Superior temporal gyrus (tissue), 1 donor: ENCODE results near the gene TMEM150B.
A peak's percentile ranks its signal among the peaks of the same experiment; 100 is the strongest.

Experiments
- DNase-seq: peaks from one replicate; pipeline ENCODE4 v3.0.0-alpha.2; 2016; ENCODE audit errors: extremely low spot score

The TMEM150B gene

DNA sequence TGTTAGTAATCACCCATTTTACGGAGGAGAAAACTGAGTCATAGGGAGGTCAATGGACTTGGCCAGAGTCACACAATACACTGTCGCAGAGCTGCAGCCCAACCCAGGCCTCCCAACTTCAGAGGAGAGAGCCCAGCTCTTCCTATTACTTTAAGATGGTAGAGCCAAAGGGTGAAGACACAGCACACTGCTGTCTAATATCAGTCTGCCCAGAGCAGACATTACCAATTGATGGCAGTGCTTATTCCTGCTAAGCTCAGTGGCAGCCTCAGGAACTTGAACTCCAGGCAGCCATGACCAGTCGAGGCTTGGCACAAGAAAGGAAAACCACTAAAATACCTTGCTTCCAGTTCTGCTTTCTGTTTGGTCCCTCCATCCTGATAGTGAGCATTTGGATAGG, 18.4 kb downstream of the TMEM150B start:
- DNase-seq = no peak

GRCh38 chr19:55305983-55306562, 19.1 kb downstream of the TMEM150B start:
- no peak for DNase-seq

DNA sequence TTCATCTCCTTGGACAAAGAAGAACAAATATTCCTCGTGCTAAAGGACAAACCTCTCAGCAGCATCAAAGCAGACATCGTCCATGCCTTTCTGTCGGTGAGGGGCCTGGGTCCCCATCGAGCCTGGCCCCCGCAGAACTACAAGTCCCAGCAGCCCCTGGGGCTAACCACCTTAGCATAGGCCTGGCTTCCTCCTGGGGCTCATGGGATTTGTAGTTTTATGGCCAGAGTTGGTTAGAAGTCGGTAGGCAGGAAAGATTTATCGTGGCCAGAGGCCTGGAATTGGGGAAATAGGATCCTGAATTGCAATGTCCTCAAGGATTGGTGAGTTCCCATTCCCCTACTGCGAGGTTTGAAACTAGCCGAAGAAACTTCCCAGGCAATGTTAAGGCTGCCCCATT, 19.6 kb downstream of the TMEM150B start:
- DNase-seq = peak; percentile 22

DNA sequence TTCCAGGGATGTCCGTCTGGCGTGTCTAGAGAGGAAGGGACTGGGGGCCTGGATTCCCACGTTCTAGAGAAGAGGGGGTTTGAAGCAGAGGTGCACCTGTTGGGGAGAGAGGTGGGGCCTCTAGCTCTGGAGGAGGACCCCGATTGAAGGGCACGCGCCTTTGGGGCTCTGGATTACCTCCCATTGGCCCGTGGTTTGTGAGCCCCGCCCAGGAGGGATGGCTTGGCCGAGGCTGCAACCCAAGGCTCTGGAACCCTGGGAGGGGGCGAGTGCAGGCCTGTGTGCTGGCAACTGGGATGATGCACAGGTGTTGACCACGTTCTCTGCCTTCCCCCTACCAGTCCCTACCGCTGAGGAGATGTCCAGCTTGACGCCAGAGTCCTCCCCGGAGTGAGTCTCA, 20.2 kb downstream of the TMEM150B start:
- DNase-seq = no peak

- no peak for DNase-seq
These were observed 20.7 kb downstream of the TMEM150B start for GRCh38 chr19:55304279-55304978.

DNA sequence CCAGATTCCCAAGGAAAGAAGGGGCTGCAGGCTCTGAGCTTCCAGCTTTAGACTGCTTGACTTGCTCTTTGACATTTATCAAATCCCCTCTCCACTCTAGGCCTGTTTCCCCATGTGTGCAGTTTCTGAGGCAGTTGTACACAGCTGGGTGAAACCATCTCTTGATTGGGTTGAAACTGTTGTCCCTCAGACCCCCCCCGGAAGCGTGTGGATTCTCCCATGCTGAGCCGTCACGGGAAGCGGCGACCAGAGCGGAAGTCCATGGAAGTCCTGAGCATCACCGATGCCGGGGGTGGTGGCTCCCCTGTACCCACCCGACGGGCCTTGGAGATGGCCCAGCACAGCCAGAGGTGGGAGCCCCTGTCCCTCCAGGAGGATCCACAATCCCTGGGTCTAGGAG, 21.7 kb downstream of the TMEM150B start:
- no peak for DNase-seq

GRCh38 chr19:55302318-55302703, 22.8 kb downstream of the TMEM150B start:
- DNase-seq = no peak

GRCh38 chr19:55301459-55302317, 23.5 kb downstream of the TMEM150B start:
- DNase-seq = peak; percentile 89

GRCh38 chr19:55300886-55301458, 24.2 kb downstream of the TMEM150B start:
- peak; percentile 78 for DNase-seq

DNA sequence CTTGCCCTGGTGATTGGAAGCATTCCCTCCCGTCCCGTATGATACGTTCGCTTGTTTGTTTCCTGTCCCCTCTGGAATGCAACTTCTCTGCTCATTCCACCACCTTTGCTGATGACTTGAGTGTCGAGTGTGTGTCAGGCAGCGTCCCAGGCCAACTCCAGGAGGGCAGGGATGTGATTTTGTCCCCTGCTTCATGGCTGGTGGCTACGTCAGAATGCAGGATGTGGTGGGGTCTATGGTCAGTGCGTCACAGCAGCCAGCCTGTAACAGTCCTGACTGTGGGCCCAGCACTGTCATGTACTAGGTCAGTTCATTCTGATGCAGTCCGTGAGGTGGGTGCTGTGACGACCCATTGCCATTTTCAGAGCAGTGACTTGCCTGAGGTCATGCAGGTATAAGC, 25.1 kb downstream of the TMEM150B start:
- no peak for DNase-seq

DNA sequence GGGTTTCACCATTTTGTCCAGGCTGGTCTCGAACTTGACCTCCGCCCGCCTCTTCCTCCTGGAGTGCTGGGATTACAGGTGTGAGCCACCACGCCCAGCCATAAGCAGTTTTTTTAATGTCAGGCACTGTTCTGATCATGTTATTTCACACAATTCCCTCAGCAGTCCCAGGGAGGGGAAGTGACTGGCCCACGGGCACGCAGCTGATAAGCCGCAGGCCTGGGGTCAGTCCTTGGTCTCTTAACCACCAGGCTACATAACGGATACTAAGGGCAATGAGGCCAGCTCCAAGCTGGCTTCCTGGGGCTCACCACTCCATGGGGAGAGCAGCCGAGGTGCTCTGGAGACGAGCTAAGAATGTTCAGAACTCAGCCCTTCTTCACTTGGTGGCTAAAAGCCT, 27.9 kb downstream of the TMEM150B start:
- DNase-seq = no peak

DNA sequence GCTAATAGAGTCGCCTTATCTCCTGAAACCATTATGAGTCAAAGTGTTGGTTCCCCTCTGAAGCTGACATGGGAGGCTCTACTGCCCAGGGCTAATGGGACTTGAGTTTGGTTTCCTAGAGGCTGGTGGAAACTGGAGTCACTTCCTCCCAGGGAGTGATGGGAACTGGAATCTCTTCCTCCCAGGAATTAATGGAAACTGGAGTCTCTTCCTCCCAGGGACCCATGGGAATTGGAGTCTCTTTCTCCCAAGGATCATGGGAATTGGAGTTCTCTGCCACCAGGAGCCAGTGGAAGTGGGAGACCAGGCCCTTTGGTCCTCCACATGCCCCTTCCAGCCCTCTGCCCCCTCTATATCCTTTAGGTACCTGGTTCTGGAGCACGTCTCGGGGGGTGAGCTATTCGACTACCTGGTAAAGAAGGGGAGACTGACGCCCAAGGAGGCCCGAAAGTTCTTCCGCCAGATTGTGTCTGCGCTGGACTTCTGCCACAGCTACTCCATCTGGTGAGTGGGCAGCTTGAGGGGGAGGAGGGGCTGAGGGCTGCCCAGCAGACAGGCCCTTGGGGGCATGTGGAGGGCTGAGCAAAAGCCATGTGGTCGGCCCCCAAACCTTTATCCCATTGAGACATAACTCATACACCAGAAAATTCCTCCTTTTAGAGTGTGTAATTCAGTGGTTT, 35.9 kb downstream of the TMEM150B start:
- DNase-seq = peak; percentile 55

DNA sequence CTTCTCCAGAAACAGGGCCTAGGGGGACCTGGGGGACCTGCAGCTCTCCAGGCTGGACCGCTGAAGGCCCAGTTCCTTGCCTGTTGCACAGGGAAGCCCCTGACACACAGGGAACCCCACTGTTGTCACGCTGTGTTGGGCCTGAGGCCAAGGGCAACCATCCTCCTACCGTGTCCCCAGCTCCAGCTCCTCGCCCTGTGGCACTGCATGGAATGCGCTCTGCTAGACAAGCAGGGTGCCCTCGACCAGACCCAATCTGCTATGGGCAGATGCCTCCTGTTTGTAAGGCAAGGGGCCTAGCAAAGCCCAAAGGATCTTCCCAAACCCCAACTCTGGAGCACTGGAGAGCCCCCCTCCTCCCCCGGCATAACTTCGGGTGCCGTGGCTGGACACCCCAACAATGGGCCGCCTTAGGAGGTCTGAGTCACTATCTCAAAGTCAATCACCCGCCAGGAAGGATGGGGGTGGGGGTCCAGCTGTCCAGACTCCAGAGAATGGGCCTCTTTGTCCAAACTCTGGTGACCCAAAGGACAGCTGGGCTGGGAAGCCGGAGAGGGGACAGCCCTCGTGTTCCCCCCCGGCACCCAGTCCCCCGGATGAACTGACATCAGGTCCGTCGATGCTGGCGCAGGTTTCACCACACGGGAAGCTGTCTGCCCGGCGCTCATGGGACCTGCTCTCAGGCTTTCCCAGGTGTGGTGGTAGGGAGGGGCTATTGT, 37.6 kb downstream of the TMEM150B start:
- DNase-seq = peak; percentile 95

DNA sequence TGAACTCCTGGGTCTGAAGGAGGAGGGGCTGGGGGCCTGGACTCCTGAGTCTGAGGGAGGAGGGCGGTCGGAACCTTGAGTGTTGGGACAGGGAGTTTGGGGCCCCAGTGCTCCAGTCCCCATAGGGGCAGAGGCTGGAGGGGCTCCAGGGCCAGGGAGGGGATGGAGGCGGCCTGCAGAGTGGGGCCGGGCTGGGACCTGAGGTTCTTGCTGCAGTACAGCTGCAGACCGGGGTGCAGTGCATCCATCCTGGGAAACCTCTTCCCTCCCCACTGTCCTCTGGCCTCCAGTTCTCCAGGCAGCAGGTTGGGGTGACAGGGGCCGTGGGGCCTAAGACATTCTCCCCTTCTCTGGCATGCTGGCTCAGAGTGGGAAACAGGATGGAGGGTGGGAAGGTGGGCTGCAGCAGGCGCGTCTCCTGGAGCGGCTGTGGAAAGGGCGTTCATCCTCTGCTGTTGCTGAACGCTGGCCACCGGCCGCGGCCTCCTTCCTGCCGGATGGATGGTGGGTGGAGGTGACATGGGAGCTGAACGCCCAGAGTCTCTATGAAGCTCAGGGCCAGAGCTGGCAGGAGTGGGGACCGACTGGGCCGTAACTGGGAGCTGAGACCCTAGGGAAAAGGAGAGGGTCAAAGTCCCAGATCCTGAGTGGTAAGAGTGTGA, 39.8 kb downstream of the TMEM150B start:
- peak; percentile 29 for DNase-seq

DNA sequence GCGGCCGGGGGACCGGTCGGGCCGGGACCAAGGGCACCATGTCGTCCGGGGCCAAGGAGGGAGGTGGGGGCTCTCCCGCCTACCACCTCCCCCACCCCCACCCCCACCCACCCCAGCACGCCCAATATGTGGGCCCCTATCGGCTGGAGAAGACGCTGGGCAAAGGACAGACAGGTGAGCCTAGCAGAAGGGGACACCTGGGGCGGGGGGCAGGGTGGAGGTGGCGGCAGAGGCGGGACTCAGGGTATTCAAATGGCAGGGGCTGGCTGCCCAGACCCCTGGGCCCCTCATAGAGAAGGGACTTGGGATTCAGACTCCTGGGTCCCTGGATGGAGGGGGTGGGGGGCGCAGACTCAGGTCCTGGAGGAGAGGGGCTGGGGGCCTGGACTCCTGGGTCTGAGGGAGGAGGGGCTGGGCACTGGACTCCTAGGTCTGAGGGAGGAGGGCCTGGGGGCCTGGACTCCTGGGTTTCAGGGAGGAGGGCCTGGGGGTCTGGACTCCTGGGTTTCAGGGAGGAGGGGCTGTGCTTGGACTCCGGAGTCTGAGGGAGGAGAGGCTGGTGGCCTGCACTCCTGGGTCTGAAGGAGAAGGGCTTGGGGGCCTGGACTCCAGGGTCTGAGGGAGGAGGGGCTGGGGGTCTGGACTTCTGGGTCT, 40.6 kb downstream of the TMEM150B start:
- no peak for DNase-seq

DNA sequence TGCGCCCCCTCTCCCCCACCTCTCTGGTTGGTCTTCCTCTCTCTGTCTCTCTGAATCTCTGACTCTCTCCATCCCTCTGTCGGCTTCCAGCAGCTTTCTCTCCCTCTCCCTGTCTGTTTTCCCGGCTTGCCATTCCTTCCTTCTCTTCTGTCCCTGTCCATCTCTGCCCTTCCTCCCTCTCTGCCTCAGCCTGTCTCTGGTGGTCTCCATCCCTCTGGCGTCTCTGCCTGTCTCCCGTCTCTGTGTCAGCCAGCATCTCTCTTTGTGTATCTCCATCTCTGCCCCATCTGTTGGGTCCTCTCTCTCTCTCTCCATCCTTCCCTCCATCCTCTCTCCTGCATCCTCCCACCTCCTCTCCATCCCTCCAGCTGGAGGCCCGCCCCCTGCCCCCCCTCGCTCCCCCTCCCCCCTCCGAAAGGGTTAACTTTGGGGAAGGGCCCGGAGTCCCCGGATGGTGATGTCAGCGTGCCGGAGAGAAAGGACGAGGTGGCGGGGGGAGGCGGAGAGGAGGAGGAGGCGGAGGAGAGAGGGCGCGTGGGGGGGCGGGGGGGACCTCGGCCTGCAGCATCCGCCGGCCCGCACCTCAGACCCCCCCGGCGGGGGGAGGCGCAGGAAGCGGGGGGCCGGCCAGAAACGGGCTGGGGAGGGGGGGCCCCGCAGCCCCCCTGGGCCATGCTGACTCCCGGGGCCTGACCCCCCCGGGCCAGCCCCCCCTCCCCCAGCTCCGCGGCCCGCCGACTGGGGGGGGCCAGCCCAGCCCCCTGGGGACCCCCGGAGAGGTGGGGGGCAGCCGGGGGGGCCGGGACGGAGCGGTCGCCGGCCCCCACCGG, 41.4 kb downstream of the TMEM150B start, which contains the start of gene BRSK1:
BRSK1 (plus strand) TSS at position 450 of the 830 bp plus-strand sequence. CDS start 446 bp downstream, outside the sequence.
- peak; percentile 70 for DNase-seq

DNA sequence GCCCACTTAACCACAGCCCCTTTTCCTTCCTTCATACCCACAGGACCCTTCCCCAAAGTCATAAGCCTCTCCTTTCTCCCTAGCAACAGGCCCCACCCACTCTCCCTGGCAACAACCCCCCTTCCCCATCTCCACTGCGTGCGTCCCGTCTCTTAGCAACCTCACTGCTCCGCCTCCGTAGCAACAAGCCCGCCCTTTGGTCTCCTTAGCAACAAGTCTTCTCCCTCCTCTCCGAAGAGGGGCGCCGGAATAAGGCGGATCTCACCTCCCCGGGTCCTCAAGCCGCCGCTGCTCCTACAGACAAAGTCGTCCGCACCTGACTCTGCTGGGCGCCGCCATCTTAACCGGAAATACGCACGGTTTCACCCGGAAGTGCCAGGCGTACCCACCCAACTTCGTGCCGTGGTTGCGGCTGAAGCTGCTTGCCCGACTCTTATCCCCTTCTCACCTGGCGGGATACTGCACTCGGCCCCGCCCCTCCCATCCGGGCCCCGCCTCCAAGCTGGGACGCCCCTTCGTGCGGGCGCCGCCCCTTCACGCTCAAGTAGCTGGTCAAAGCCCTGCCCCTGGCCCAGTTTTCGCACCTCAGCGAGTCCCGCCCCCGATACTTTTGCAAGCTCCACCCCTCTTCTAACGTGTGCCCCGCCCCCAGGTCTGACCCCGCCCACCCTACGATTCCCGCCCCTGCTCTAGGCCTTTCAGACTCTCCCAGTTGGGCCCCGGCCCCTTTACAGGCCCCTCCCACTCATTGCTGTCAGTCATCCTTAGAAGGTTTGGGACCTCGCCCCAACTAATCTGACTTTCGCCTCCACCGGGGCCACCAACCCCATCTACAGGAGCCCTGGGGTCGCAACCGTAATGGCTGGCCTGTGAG, 45.1 kb downstream of the TMEM150B start, which contains the start of gene HSPBP1:
HSPBP1 (minus strand) TSS at position 341 of the 874 bp plus-strand sequence. CDS start 502 bp downstream, outside the sequence.
- peak; percentile 94 for DNase-seq

GRCh38 chr19:55279340-55279739, 45.8 kb downstream of the TMEM150B start:
- no peak for DNase-seq
